Activated gamma-delta T cell treated with Interleukin-2 at 50 U/mL for 16 hours (primary cell): ENCODE data around the gene PIK3R1.
"Not testable (repeated sequence)": the region's sequence is repeated elsewhere in the genome, so short reads cannot be mapped to it uniquely, and the experiment has no call there.

Experiments
- DNase-seq: peaks from one replicate; pipeline ENCODE4 v3.0.0-alpha.2; 2020

Gene PIK3R1

GRCh38 chr5:68194386-68194785 lies 21.2 kb upstream of the PIK3R1 start:
- no peak for DNase-seq

- DNase-seq: no peak
These were observed 20.4 kb upstream of the PIK3R1 start for GRCh38 chr5:68195137-68195536.

- DNase-seq: no peak
These were observed 18.7 kb upstream of the PIK3R1 start for GRCh38 chr5:68196876-68197275.

- DNase-seq: no peak
These were observed 15.3 kb upstream of the PIK3R1 start for GRCh38 chr5:68200288-68200687.

- not testable (repeated sequence) for DNase-seq
These were observed 4.9 kb upstream of the PIK3R1 start for GRCh38 chr5:68210654-68211053.

GRCh38 chr5:68214482-68215207 lies 911 bp upstream of the PIK3R1 start:
- no peak for DNase-seq

- DNase-seq: peak; percentile 75
These were observed 315 bp downstream of the PIK3R1 start for GRCh38 chr5:68215898-68216244.

- DNase-seq: peak; percentile 49
These were observed 890 bp downstream of the PIK3R1 start for GRCh38 chr5:68216245-68217046.

- no peak for DNase-seq
These were observed 1.4 kb downstream of the PIK3R1 start for GRCh38 chr5:68217047-68217355.

GRCh38 chr5:68217528-68217927 lies 2.0 kb downstream of the PIK3R1 start:
- DNase-seq: no peak

- no peak for DNase-seq
These were observed 3.7 kb downstream of the PIK3R1 start for GRCh38 chr5:68219161-68219816.

GRCh38 chr5:68220260-68220659 lies 4.7 kb downstream of the PIK3R1 start:
- DNase-seq: no peak

GRCh38 chr5:68220914-68221313 lies 5.4 kb downstream of the PIK3R1 start:
- no peak for DNase-seq

GRCh38 chr5:68221488-68221887 lies 5.9 kb downstream of the PIK3R1 start:
- DNase-seq: no peak

- no peak for DNase-seq
These were observed 6.8 kb downstream of the PIK3R1 start for GRCh38 chr5:68222310-68222709.

GRCh38 chr5:68222824-68223354 lies 7.3 kb downstream of the PIK3R1 start:
- no peak for DNase-seq

GRCh38 chr5:68223904-68224303 lies 8.3 kb downstream of the PIK3R1 start:
- DNase-seq: no peak

- no peak for DNase-seq
These were observed 9.1 kb downstream of the PIK3R1 start for GRCh38 chr5:68224509-68225187.

- DNase-seq: no peak
These were observed 9.8 kb downstream of the PIK3R1 start for GRCh38 chr5:68225188-68225910.

GRCh38 chr5:68225911-68226545 lies 10.5 kb downstream of the PIK3R1 start:
- DNase-seq: no peak

- DNase-seq: no peak
These were observed 11.1 kb downstream of the PIK3R1 start for GRCh38 chr5:68226546-68227073.
